Neural crest cell (in vitro differentiated cells): ENCODE data around the gene CPNE5. TPM values are rescaled to one million over a fixed set of nuclear protein-coding genes. Genes with fewer than 3 reads are reported as not detected.
A peak's percentile ranks its signal among the peaks of the same experiment; 100 is the strongest.

Experiments
- DNase-seq: peaks from one replicate; pipeline ENCODE4 v3.0.0; 2021; ENCODE audit warnings: low read depth, mixed read lengths, low spot score
- H3K27ac Mint-ChIP-seq: one replicate; pipeline ENCODE4 v1.8.0; 2021; ENCODE audit warnings: mild to moderate bottlenecking, mixed read lengths; ENCODE audit not compliant: unreplicated experiment
- H3K27me3 Mint-ChIP-seq: 2 replicates; pipeline ENCODE4 v1.8.0; 2021; ENCODE audit warnings: low read depth, mild to moderate bottlenecking, mixed read lengths
- H3K36me3 Mint-ChIP-seq: 2 replicates; pipeline ENCODE4 v1.8.0; 2021; ENCODE audit warnings: low read depth, mild to moderate bottlenecking, mixed read lengths
- H3K4me1 Mint-ChIP-seq: 2 replicates; pipeline ENCODE4 v1.8.0; 2021; ENCODE audit warnings: mixed read lengths
- H3K4me3 Mint-ChIP-seq: one replicate; pipeline ENCODE4 v1.8.0; 2021; ENCODE audit warnings: mild to moderate bottlenecking, mixed read lengths
- H3K9me3 Mint-ChIP-seq: 2 replicates; pipeline ENCODE4 v1.8.0; 2021; ENCODE audit warnings: mixed read lengths
- CTCF ChIP-seq: fragments of 200-600 bp; sonication (generic); conservative IDR thresholded peaks from 2 replicates; pipeline ENCODE4 v1.5.0; 2021; ENCODE audit warnings: antibody characterized with exemption, mild to moderate bottlenecking
- long read RNA-seq: library from polyadenylated mRNA; unstranded; transcript quantifications from one replicate; pipeline ENCODE4 v2.0.0, GENCODE V29; 2020
- total RNA-seq: library from RNA; stranded (reverse); gene quantifications from 2 replicates; pipeline ENCODE4 v1.2.1, GENCODE V29; 2021

The CPNE5 gene
- total RNA-seq: 0.54 and 1.0 TPM in 2 replicates
- long read RNA-seq: 0 reads

DNA sequence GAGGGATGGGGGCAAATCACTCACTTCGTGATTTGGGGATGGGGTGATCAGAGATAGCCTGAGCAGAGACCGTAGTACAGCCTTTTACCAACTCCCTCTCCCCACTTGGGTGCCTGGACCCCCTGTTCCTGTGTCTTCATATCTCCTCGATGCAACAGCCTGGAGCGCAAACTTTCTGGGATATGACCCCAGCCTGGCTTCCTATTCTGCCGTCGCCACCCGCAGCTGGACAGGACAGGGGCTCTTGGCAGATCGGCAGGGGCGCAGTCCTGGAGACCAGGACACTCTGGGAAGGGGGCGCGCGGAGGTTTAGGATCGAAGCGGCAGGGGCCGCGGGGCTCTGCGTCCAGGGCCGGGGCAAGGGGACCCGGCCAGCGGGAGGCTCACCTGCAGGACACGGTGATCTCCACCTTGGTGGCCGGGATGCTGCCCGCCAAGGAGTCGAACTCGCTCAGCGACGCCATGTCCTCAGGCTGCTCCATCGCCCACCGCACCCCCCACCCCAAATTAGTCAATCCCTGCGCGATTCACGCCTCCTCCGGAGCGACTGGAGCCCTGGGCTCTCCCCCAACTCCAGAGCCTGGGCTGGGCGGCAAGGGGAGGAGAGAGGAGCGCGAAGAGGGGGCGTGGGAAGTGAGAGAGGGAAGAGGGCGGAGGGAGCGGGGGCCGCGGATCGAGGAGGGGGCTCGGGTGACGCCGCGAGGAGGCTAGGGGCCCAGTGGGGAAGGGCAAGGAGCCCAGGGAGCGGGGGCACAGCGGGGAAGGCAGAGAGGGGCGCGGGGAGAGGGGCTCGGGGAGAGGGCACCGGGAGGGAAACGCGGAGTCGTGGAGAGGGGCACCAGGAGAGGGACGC is at the start of gene CPNE5:
Gene CPNE5 (minus strand): TSS at position 549 of the 853 bp plus-strand sequence. CDS start 67 bp downstream, at position 482.
- peaks cover 64% of the 10 kb centered on the region for H3K27me3 Mint-ChIP-seq

DNA sequence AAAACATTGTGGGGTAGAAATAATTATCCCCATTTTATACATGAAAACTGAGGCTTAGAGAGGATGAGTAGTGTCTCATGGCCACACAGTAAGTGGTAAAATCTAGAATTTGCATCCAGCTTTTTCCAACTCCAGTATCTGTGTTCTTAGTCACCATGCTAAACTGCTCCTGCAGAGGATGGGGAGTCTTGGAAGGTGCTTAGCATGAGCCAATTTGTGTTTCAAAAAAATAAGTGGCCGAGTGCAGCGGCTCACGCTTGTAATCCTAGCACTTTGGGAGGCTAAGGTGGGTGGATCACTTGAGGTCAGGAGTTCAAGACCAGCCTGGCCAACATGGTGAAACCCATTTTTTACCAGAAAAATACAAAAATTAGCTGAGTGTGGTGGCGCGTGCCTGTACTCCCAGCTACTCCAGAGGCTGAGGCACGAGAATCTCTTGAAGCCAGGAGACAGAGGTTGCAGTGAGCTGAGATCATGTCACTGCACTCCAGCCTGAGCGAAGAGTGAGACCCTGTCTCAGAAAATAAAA is 48.9 kb upstream of the CPNE5 start:
- peaks cover 22% of the 10 kb centered on the region for H3K4me1 Mint-ChIP-seq
- peak overlapping the region; percentile 0 for H3K4me3 Mint-ChIP-seq
- no peaks in the 10 kb centered on the region for H3K36me3 Mint-ChIP-seq
- no peak for DNase-seq
- no peak for TF ChIP-seq CTCF
- no peaks in the 10 kb centered on the region for H3K9me3 Mint-ChIP-seq
- no peak overlapping the region for H3K27ac Mint-ChIP-seq
- no peaks in the 10 kb centered on the region for H3K27me3 Mint-ChIP-seq

More for the DNA sequence above, at the start of gene CPNE5:
- Mint-ChIP-seq H3K9me3 (no peaks in the 10 kb centered on the region), H3K27ac (no peak within 1 kb of the TSS), H3K4me3 (peak within 1 kb of the TSS; percentile 84), H3K36me3 (no peaks in the 10 kb centered on the region), H3K4me1 (peaks cover 30% of the 10 kb centered on the region)
- TF ChIP-seq CTCF: no peak
- no peak for DNase-seq

DNA sequence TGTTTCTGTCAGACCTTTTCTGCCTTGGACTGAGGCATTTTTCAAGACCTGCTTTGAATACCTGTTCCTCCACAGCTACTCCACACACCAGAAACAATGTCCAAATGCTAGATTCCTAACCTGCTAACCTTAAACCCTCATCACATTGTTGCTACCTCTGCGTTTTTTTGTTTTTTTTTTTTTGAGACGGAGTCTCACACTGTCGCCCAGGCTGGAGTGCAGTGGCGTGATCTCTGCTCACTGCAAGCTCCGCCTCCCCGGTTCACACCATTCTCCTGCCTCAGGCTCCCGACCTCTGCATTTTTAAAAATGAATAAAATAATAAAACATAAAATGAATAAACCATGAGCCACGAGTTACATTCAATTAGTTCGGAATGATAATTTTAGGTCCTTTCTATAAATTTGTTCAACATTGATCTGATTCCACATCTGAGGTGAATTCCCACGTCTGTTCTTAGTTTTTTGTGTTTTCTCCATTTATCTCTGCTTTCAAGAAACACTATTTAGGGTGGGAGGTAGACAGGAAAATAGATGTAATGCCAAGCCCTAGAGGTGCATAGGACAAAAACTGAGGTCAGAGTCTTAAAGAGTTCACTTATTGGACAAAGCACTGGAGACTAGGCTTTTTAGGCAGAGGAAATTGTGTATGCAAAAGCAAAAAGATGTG is 47.8 kb upstream of the CPNE5 start:
- H3K27me3 Mint-ChIP-seq: no peaks in the 10 kb centered on the region
- H3K9me3 Mint-ChIP-seq: no peaks in the 10 kb centered on the region
- peak overlapping the region; percentile 68 for H3K27ac Mint-ChIP-seq
- no peak for DNase-seq
- peaks cover 22% of the 10 kb centered on the region for H3K4me1 Mint-ChIP-seq
- TF ChIP-seq CTCF: no peak
- peak overlapping the region; percentile 96 for H3K4me3 Mint-ChIP-seq
- no peaks in the 10 kb centered on the region for H3K36me3 Mint-ChIP-seq

DNA sequence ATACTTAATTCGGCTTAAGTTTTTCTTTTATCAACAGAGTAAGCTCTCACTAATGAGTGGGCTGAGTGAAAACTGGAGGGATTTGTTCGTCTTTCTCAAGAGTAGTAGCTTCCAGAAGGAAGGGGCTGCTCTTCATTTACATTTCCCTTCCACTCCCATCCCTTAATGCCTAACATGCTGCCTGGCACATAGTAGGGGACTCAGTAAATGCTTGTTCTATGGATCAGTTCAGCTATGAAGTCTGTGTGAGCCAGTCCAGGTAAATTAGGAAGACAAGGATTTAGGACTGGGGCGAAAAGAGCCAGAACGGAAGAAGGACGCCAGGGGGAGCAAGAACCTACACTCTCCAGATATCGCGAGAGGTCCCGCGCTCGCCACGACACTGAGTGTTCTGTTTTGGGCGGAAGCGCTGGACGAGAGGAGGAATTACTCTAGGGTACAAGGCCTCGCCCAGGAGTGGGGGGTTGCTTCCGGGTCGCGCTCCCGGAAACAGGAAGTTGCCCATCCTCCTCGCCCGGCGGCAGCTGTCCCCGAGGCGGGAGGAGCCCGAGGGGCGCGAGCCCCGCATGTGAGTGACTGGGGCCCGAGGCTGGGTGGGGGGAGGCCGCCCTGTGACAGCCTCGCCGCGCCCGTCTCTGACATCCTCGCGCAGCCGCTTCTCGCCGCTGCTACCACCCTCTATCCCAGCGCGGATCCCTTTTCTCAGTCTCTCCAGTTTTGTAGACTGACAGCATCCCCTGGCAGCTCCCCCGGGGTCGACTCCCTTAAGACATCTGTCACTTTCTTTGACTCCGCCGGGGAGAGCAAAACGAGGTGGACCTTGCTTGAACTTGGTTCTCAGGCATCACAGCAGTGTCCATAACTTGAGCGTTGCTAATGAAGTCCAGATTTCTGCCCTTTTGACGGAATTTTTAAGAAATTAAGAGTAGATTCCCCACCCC is 46.5 kb upstream of the CPNE5 start, which contains the start of gene C6orf89:
Gene C6orf89 (plus strand): TSS at position 492 of the 941 bp plus-strand sequence. CDS start 13,493 bp downstream, outside the sequence.
- H3K27me3 Mint-ChIP-seq: no peaks in the 10 kb centered on the region
- H3K4me3 Mint-ChIP-seq: peak within 1 kb of the TSS; percentile 96
- H3K27ac Mint-ChIP-seq: peak within 1 kb of the TSS; percentile 92
- no peaks in the 10 kb centered on the region for H3K9me3 Mint-ChIP-seq
- peak; percentile 95 for DNase-seq
- peak; percentile 88 for TF ChIP-seq CTCF
- no peaks in the 10 kb centered on the region for H3K36me3 Mint-ChIP-seq
- H3K4me1 Mint-ChIP-seq: peaks cover 22% of the 10 kb centered on the region

GRCh38 chr6:36884610-36885009 is 45.4 kb upstream of the CPNE5 start:
- Mint-ChIP-seq H3K27me3 (peaks cover 4% of the 10 kb centered on the region), H3K4me1 (peaks cover 22% of the 10 kb centered on the region), H3K4me3 (no peak overlapping the region), H3K27ac (no peak overlapping the region), H3K36me3 (no peaks in the 10 kb centered on the region), H3K9me3 (no peaks in the 10 kb centered on the region)
- no peak for DNase-seq
- TF ChIP-seq CTCF: no peak
